Hindlimb muscle (tissue), 1 donor: ENCODE data around the gene ATP23. TPM values are rescaled to one million over a fixed set of nuclear protein-coding genes. Genes with fewer than 3 reads are reported as not detected.
A peak's percentile ranks its signal among the peaks of the same experiment; 100 is the strongest.

Experiments
- DNase-seq: peaks from one replicate; pipeline ENCODE4 v3.0.0-alpha.2; 2013
- polyA plus RNA-seq: library from polyadenylated mRNA; unstranded; fragments of 120-200 nt; gene quantifications from one replicate; pipeline ENCODE4 v1.2.1, GENCODE V29; 2013; ENCODE audit not compliant: insufficient read length

The ATP23 gene
- polyA plus RNA-seq, 1 donor = 10.4 TPM

- DNase-seq = peak; percentile 71
Measured at GRCh38 chr12:57983146-57983857, 41.9 kb downstream of the ATP23 start.

DNA sequence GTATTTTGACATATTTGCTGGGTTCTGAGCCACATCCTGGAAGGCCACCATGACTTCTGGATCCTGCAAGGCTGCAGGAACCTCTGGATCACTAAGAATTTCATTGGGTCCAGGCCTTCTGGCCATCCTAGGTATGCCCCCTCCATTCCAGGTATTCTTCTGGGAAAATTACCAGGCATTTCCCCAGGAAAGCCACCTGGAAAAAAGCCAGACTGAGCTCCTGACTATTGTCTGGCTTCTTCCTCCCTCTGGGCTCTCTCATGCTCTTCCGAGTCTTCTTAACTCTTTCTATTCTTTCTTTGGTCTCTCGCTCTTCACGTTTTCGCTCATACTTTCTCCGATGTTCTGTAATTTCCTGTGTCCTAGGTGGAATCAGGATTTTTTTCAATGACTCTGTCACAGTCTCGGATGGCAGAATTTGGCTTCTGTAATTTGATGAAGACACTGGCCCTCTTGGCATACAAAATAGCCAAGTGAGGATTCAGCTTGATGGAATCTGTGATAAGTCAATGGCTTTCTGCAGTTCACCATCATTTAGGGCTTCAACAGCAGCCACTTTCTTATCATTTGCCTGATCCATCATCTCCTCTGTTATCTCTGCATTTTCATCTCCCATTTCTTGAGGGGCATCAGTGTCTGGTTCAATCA is 42.6 kb downstream of the ATP23 start:
- no peak for DNase-seq

DNA sequence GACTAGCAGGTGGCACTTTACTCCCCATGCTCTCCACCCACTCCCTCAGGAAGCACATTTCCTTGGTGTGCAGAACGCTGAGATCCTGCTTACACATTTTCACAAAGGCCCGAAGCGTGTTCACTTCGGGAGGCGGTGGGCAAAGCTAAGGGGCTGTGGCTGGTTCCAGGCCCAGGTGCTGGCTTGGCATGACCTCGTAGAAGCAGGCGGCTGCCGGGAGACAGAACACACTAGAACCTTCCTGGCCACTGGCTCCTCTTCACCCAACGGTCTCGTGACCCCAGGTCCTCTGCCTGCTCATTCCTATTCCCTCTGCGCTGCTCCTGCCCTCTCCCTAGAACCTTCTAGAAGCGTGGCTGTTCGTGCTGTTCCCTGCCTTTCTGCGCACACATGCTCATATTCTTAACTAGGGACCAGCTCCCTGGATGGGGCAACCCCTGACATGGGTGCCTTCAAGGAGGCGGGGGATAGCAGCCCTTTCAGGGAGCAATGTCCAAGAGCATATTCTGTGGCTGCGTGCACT is 43.3 kb downstream of the ATP23 start:
- DNase-seq = no peak

DNA sequence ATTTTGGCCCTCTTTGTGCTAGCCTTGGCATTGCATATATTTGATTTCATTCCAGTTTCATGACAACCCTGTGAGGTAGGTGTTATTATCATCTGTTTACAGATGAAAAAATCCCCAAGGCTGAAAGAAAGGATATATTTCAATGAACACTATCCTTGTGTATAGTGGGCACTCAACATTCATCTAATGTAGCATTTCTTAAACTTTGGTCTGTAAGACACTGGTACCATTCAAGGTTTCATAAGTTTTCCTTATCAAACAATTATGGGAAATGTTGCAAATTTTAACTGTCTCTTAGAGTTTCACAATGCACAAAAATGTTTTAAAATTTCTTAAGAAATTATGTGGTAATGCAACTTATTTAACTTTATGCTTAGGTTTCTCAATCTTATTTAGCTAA is 44.3 kb downstream of the ATP23 start:
- no peak for DNase-seq

DNA sequence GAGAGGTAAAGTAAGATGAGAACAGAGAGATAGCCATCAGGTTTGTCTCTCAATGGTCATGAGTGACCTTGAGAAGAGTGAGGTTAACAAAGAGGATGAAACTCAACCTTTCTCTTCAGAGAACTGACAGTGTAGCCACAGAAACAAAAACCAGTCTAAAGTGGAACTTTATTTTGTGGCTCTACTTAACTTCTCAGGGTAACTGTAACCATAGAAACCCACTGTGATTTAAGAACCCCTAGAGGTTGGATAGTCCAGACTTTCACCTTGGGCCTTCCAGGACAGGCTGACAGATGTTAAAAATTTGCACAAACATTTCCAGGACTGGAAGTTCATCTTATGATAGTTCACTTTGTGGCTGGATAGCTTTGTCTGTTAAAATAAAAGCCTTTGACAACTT is 48.5 kb downstream of the ATP23 start:
- DNase-seq = no peak

DNA sequence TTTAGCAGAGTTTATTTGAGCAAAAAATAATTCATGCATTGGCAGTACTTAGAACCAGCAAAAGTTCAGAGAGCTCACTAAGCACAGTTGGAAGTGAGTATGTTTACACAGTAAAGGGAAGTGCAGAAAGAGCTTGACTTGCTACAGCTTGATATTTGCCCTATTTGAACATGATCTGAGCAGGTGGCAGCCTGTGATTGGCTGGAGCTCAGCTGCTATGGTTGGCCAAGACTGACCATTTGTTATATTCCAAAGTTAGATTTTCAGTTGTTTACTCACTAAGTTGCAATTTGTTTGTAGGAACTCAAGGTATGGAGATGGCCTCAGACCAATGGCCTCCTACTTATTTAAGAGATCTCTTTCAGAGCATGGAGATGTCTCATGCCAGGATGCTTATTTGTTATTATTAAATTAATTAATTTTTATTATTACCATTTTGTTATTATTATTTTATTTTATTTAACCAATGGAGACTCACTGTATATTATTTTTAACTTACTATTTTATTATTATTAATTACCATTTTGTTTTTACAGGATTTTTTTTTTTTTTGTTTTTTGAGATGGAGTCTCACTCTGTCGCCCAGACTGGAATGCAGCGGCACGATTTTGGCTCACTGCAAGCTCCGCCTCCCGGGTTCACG is 49.0 kb downstream of the ATP23 start:
- no peak for DNase-seq

DNA sequence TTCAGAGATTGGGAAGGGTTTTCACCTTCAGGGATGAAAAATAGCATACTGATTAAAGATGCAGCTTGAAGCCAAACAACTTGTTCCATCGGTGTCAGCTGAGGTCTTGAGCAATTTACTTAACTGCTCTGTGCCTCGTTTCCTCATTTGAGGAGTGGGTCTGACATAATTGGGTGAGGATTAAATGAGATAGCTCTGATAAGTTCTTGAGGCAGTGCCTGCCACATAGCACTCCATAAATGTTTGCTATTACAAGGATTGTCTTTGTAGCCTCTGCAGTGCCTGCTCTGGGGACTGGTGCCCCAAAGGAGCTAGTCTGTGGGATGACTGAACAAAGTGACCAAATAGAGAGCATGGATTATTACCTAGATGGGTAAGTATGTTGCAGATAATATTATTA is 50.6 kb downstream of the ATP23 start:
- no peak for DNase-seq

GRCh38 chr12:57993030-57993429 is 51.7 kb downstream of the ATP23 start:
- no peak for DNase-seq

GRCh38 chr12:57993834-57994233 is 52.5 kb downstream of the ATP23 start:
- DNase-seq = no peak

- no peak for DNase-seq
Measured at GRCh38 chr12:57996520-57996919, 55.2 kb downstream of the ATP23 start.

DNA sequence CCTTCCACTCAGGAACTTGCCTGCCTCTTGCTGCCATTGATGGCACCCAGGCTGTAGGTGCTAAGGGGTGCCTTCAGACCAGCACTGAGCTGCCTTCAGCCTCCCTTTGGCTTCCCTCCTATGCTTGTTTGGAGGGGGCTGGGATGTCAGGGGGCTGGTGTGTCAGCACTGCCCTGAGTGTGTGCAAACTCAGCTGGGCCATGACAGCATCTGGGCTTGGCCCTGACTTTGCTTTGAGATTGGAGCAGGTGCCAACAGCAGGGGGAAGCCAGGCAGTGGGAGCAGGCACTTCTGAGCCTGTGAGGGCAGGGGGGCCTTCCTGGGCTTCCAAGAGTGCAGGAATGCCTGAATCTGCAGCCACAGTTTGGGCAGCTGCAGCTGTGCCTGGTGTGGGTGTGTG is 56.9 kb downstream of the ATP23 start:
- DNase-seq = no peak

DNA sequence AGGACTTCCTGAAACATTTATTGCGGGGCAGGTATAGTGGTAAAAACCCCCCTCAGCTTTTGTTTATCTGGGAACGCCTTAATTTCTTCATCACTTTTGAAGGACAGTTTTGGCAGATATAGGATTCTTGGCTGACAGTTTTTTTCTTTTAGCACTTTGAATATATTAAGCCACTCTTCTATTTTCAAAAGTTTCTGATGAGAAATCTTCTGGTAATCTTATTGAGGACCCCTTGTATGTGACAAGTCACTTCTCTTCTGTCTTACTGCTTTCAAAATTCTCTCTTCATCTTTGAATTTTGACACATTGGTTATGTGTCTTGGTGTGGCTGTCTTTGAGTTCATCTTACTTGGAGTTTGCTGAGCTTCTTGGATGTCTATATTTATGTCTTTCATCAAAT is 59.1 kb downstream of the ATP23 start:
- no peak for DNase-seq

DNA sequence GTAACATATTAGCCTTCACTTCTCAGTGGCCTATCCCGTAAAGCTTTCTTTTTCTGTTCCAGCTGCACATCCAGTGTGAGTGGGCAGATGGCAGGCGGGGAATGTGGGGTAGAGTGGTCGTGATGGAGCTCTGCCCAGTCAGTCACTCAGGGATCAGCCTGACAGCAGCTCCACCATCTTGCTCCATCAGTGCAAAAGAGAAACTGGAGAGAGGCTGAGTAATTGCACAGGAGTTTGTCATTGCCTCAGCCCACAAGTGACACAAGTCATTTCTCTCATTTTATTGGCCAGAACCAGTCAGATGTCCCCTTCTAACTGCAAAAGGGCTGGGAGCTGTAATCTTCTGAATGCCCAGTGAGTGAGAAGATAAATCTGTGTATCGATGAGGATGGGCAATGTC is 66.5 kb downstream of the ATP23 start:
- no peak for DNase-seq

DNA sequence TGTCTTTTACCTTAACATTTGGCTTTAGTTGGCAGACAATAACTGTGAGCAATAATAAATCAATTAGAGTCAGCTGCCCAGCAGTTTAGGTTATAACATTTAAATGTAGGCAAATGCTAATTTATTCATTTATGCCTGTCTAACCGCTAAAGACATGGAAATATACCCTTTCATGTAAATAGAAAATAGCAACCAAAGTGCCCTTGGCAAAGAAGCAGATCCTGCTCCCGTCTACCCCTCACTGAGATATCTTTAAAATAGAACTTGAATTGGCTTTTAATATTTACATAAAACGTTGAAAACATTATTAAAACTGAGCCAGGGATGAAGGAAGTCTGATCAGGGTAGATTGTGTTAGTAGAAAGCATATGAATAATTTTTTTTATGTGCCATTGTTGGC is 67.3 kb downstream of the ATP23 start:
- DNase-seq = no peak

Other genes starting within 250 kb of the ATP23 start
- gene OS9, start 247.4 kb upstream of the ATP23 start, polyA plus RNA-seq = 118 TPM
- 8.6 TPM for gene AGAP2, start 202.8 kb upstream of the ATP23 start, polyA plus RNA-seq
- gene TSPAN31, start 196.5 kb upstream of the ATP23 start, polyA plus RNA-seq = 45.5 TPM
- 133 TPM for gene CDK4, start 189.3 kb upstream of the ATP23 start, polyA plus RNA-seq
- 9.6 TPM for gene MARCHF9, start 186.5 kb upstream of the ATP23 start, polyA plus RNA-seq
- 1.0 TPM for gene CYP27B1, start 174.5 kb upstream of the ATP23 start, polyA plus RNA-seq
- 22.1 TPM for gene METTL1, start 169.5 kb upstream of the ATP23 start, polyA plus RNA-seq
- gene EEF1AKMT3, start 169.0 kb upstream of the ATP23 start, polyA plus RNA-seq = 6.0 TPM
- 31.9 TPM for gene TSFM, start 158.8 kb upstream of the ATP23 start, polyA plus RNA-seq
- 18.5 TPM for gene AVIL, start 122.8 kb upstream of the ATP23 start, polyA plus RNA-seq
- gene CTDSP2, start 94.8 kb upstream of the ATP23 start, polyA plus RNA-seq = 200 TPM